Caco-2 (cell line): ENCODE data around the gene GLT1D1. TPM values are rescaled to one million over a fixed set of nuclear protein-coding genes. Genes with fewer than 3 reads are reported as not detected.
"Not testable (repeated sequence)": the region's sequence is repeated elsewhere in the genome, so short reads cannot be mapped to it uniquely, and the experiment has no call there.

ENCODE experiments used
- BruUV-seq: library from RNA; stranded (reverse); fragments of 400-500 nt; replicated peaks from 2 replicates; lab custom pipeline; 2021; lab: Mats Ljungman, UMichigan
- CTCF ChIA-PET: fragments of 300-600 bp; sonication (Branson Sonifier 250); formaldehyde crosslinking; loops from one replicate; lab custom pipeline; 2022; ENCODE audit warnings: antibody characterized with exemption; lab: Charles Lee
- POLR2A ChIA-PET: fragments of 300-600 bp; sonication (Branson Sonifier 250); formaldehyde crosslinking; loops from one replicate; lab custom pipeline; 2022; ENCODE audit warnings: antibody characterized with exemption; lab: Charles Lee
- DNase-seq, 2 experiments: peaks; one replicate each; pipeline versions ENCODE4 v3.0.0 to v3.0.0-alpha.2; 2020 to 2022
- H3K27me3 ChIP-seq: replicated peaks from 2 replicates; pipeline ENCODE4 v1.6.0; 2011; ENCODE audit warnings: low read length; ENCODE audit not compliant: control insufficient read depth, insufficient read depth
- H3K36me3 ChIP-seq: 2 replicates; pipeline ENCODE4 v1.5.1; 2011; ENCODE audit warnings: low read length; ENCODE audit not compliant: control insufficient read depth, insufficient read depth
- H3K4me1 ChIP-seq: fragments of 250-450 bp; sonication (Bioruptor Pico); 2 replicates; pipeline ENCODE4 v1.5.1; 2020; ENCODE audit warnings: mild to moderate bottlenecking
- H3K4me3 ChIP-seq: 2 replicates; pipeline ENCODE4 v1.5.1; 2011; ENCODE audit warnings: low read depth, mild to moderate bottlenecking, control low read depth, low read length
- H3K9me3 ChIP-seq: fragments of 250-450 bp; sonication (Bioruptor Pico); 2 replicates; pipeline ENCODE4 v1.5.1; 2020; ENCODE audit warnings: mild to moderate bottlenecking, moderate library complexity
- H3K27ac Mint-ChIP-seq: one replicate; pipeline ENCODE4 v1.8.0; 2022; ENCODE audit warnings: mixed read lengths; ENCODE audit not compliant: unreplicated experiment
- H3K27me3 Mint-ChIP-seq: one replicate; pipeline ENCODE4 v1.8.0; 2022; ENCODE audit warnings: mixed read lengths; ENCODE audit not compliant: insufficient read depth, unreplicated experiment
- H3K36me3 Mint-ChIP-seq: one replicate; pipeline ENCODE4 v1.8.0; 2022; ENCODE audit warnings: mild to moderate bottlenecking, mixed read lengths; ENCODE audit not compliant: insufficient read depth, unreplicated experiment
- H3K4me1 Mint-ChIP-seq: one replicate; pipeline ENCODE4 v1.8.0; 2022; ENCODE audit warnings: low read depth, mixed read lengths; ENCODE audit not compliant: unreplicated experiment
- H3K4me3 Mint-ChIP-seq: one replicate; pipeline ENCODE4 v1.8.0; 2022; ENCODE audit warnings: mild to moderate bottlenecking, moderate library complexity, mixed read lengths; ENCODE audit not compliant: unreplicated experiment
- H3K9me3 Mint-ChIP-seq: one replicate; pipeline ENCODE4 v1.8.0; 2022; ENCODE audit warnings: mixed read lengths; ENCODE audit not compliant: unreplicated experiment
- intact Hi-C: fragments of 100-400 bp; cut with micrococcal nuclease; formaldehyde crosslinking; loops from one replicate; pipeline ENCODE4 v1.10.0; 2022; ENCODE audit not compliant: unreplicated experiment
- total RNA-seq: library from RNA; stranded (reverse); gene quantifications from 2 replicates; pipeline ENCODE4 v1.2.3, GENCODE V29; 2022
- TF ChIP-seq, protein P1 (sequence below), 2 experiments: fragments of 200-600 bp in 1 of 2; IDR thresholded peaks; 1 replicate in 1 of 2; 2 replicates in 1 of 2; pipeline versions ENCODE4 v1.5.1 to v1.8.0; 2011 to 2022; ENCODE audit warnings: antibody characterized with exemption in 1 of 2, control low read depth in 1 of 2, inconsistent platforms in 1 of 2, low read depth in 1 of 2, low read length in 1 of 2, mild to moderate bottlenecking in 1 of 2, moderate library complexity in 1 of 2; ENCODE audit not compliant: insufficient read depth in 1 of 2, severe bottlenecking in 1 of 2, unreplicated experiment in 1 of 2

GLT1D1 gene
- total RNA-seq, 1 experiment from 2014 or later: not detected

DNA sequence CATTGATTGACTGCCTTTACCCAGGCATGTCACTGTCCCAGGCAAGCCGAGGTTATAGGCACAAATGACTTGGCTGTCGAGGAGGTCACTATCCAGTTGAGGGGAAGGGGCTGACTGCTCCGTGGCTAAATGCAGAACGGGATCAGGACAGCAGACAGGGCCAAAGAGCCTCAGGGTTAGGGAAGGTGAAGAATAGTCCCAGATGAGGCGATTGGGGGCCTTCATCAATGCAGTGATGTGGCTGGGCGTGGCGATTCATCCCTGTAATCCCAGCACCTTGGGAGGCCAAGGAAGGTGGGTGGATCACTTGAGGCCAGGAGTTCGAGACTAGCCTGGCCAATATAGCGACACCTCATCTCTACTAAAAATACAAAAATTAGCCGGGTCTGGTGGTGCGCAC is 10.7 kb upstream of the GLT1D1 start:
- H3K4me1 Mint-ChIP-seq: no peaks in the 10 kb centered on the region
- no TSS peak for BruUV-seq
- Histone ChIP-seq H3K4me1 (no peaks in the 10 kb centered on the region), H3K36me3 (no peaks in the 10 kb centered on the region), H3K9me3 (no peaks in the 10 kb centered on the region), H3K27me3 (no peaks in the 10 kb centered on the region), H3K4me3 (no peak overlapping the region)
- ChIA-PET POLR2A (no interaction called here), CTCF (no interaction called here)
- H3K27ac Mint-ChIP-seq: no peak overlapping the region
- H3K27me3 Mint-ChIP-seq: peaks cover 4% of the 10 kb centered on the region
- intact Hi-C loops: no loop called here
- no peak overlapping the region for H3K4me3 Mint-ChIP-seq
- peaks cover 5% of the 10 kb centered on the region for H3K36me3 Mint-ChIP-seq
- H3K9me3 Mint-ChIP-seq: no peaks in the 10 kb centered on the region
- TF ChIP-seq, protein P1, sequence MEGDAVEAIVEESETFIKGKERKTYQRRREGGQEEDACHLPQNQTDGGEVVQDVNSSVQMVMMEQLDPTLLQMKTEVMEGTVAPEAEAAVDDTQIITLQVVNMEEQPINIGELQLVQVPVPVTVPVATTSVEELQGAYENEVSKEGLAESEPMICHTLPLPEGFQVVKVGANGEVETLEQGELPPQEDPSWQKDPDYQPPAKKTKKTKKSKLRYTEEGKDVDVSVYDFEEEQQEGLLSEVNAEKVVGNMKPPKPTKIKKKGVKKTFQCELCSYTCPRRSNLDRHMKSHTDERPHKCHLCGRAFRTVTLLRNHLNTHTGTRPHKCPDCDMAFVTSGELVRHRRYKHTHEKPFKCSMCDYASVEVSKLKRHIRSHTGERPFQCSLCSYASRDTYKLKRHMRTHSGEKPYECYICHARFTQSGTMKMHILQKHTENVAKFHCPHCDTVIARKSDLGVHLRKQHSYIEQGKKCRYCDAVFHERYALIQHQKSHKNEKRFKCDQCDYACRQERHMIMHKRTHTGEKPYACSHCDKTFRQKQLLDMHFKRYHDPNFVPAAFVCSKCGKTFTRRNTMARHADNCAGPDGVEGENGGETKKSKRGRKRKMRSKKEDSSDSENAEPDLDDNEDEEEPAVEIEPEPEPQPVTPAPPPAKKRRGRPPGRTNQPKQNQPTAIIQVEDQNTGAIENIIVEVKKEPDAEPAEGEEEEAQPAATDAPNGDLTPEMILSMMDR (IDR thresholded peaks at IDR 0.05; ENCODE audit: insufficient read depth in 1 of 2, low read depth in 1 of 2, low read length in 1 of 2, severe bottlenecking in 1 of 2, unreplicated experiment in 1 of 2): no peak
- no peak for DNase-seq

DNA sequence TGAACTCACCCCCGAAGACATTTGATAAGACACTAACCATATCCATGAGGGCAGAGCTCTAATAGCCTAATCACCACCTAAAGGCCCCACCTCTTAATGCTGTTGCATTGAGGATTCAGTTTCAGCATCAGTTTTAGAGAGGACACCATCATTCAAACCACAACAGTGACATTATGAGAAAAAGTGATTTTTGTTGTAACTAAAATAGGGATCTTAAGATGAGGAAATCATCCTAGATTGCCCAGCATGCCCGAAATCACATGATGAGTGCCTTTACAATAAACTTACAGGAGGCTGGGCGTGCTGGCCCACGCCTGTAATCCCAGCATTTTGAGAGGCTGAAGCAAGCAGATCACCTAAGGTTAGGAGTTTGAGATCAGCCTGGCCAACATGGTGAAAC is 9.7 kb upstream of the GLT1D1 start:
- no peak for DNase-seq
- BruUV-seq: no TSS peak
- ChIA-PET CTCF (no interaction called here), POLR2A (interaction anchor here (0.6 kb wide), 1 partner anchor 18 kb away, joined by 12 read pairs; no protein-coding TSS in a partner anchor)
- Mint-ChIP-seq H3K36me3 (peaks cover 5% of the 10 kb centered on the region), H3K9me3 (no peaks in the 10 kb centered on the region), H3K4me1 (no peaks in the 10 kb centered on the region), H3K27me3 (peaks cover 4% of the 10 kb centered on the region), H3K4me3 (no peak overlapping the region), H3K27ac (no peak overlapping the region)
- intact Hi-C loops: no loop called here
- TF ChIP-seq, protein P1 (IDR thresholded peaks at IDR 0.05; ENCODE audit: insufficient read depth in 1 of 2, low read depth in 1 of 2, low read length in 1 of 2, severe bottlenecking in 1 of 2, unreplicated experiment in 1 of 2): no peak
- Histone ChIP-seq H3K27me3 (no peaks in the 10 kb centered on the region), H3K4me3 (no peak overlapping the region), H3K36me3 (no peaks in the 10 kb centered on the region), H3K4me1 (no peaks in the 10 kb centered on the region), H3K9me3 (no peaks in the 10 kb centered on the region)

GRCh38 chr12:128844031-128844635 is 9.1 kb upstream of the GLT1D1 start:
- Mint-ChIP-seq H3K9me3 (no peaks in the 10 kb centered on the region), H3K36me3 (peaks cover 5% of the 10 kb centered on the region), H3K27me3 (peaks cover 4% of the 10 kb centered on the region), H3K4me3 (no peak overlapping the region), H3K4me1 (no peaks in the 10 kb centered on the region), H3K27ac (no peak overlapping the region)
- H3K27me3 ChIP-seq: no peaks in the 10 kb centered on the region
- intact Hi-C loops: no loop called here
- TF ChIP-seq, protein P1 (IDR thresholded peaks at IDR 0.05; ENCODE audit: insufficient read depth in 1 of 2, low read depth in 1 of 2, low read length in 1 of 2, severe bottlenecking in 1 of 2, unreplicated experiment in 1 of 2): no peak
- ChIA-PET POLR2A (interaction anchor here (0.6 kb wide), 1 partner anchor 18 kb away, joined by 12 read pairs; no protein-coding TSS in a partner anchor), CTCF (no interaction called here)
- H3K4me1 ChIP-seq: no peaks in the 10 kb centered on the region
- H3K4me3 ChIP-seq: no peak overlapping the region
- H3K36me3 ChIP-seq: no peaks in the 10 kb centered on the region
- DNase-seq: no peak
- H3K9me3 ChIP-seq: no peaks in the 10 kb centered on the region
- BruUV-seq: no TSS peak

- H3K27me3 ChIP-seq, H3K27ac Mint-ChIP-seq, DNase-seq, H3K36me3 Mint-ChIP-seq, H3K4me3 Mint-ChIP-seq, POLR2A ChIA-PET, H3K4me1 Mint-ChIP-seq, H3K4me1 ChIP-seq, H3K9me3 ChIP-seq, H3K9me3 Mint-ChIP-seq, BruUV-seq, intact Hi-C loops, CTCF ChIA-PET, H3K27me3 Mint-ChIP-seq, H3K36me3 ChIP-seq, H3K4me3 ChIP-seq: not testable (repeated sequence)
These were observed 6.6 kb upstream of the GLT1D1 start for GRCh38 chr12:128846671-128847070.
